ENCODE results near the gene MTIF2. TPM values are rescaled to one million over a fixed set of nuclear protein-coding genes. Genes with fewer than 3 reads are reported as not detected.

Gene MTIF2
- total RNA-seq: 35.9 and 46.7 TPM in 2 replicates

GRCh38 chr2:55268907-55269644 is at the start of gene MTIF2:
TSS of gene MTIF2 (minus strand) at chr2:55269231. CDS start at chr2:55263858, 5,373 bp downstream.

GRCh38 chr2:55232084-55232862 is 36.8 kb downstream of the MTIF2 start, which contains the start of the genes CLHC1 and RPS27A:
TSS of gene CLHC1 (minus strand) at chr2:55232293. CDS start at chr2:55222411, 9,882 bp downstream.
TSS of gene RPS27A (plus strand) at chr2:55232688. CDS start at chr2:55232825, 137 bp downstream.

Other genes starting within 250 kb of the MTIF2 start
- gene RTN4, start 218.8 kb downstream of the MTIF2 start, total RNA-seq: 334 and 451 TPM in 2 replicates
- 8.9 and 13.5 TPM in 2 replicates for gene CLHC1, start 36.9 kb downstream of the MTIF2 start, total RNA-seq
- 489 and 1,035 TPM in 2 replicates for gene RPS27A, start 36.5 kb downstream of the MTIF2 start, total RNA-seq
- gene CCDC88A, start 150.6 kb upstream of the MTIF2 start, total RNA-seq: 47.1 and 88.4 TPM in 2 replicates